ENCODE measurements around the gene ZNF143.

DNA sequence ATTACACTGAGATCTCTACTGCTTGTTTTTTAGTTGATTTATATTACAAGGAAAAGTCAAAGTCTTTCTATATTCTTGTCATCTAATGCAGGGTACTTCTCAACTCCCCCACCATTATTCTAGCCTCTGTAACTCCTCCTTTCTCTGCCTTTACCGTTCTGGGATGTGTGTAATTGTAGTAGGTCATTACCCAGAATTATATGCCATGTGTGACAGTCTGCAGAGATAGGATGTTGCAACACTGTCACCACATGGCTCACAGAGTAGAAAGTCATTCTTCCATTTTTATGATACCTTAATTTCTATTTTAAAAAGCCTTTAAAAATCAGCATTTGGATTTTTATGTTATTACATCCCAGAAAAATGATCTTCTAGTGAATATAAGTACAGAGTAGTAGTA, 32.7 kb downstream of the ZNF143 start:
- TF ChIP-seq, protein P1, sequence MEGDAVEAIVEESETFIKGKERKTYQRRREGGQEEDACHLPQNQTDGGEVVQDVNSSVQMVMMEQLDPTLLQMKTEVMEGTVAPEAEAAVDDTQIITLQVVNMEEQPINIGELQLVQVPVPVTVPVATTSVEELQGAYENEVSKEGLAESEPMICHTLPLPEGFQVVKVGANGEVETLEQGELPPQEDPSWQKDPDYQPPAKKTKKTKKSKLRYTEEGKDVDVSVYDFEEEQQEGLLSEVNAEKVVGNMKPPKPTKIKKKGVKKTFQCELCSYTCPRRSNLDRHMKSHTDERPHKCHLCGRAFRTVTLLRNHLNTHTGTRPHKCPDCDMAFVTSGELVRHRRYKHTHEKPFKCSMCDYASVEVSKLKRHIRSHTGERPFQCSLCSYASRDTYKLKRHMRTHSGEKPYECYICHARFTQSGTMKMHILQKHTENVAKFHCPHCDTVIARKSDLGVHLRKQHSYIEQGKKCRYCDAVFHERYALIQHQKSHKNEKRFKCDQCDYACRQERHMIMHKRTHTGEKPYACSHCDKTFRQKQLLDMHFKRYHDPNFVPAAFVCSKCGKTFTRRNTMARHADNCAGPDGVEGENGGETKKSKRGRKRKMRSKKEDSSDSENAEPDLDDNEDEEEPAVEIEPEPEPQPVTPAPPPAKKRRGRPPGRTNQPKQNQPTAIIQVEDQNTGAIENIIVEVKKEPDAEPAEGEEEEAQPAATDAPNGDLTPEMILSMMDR (IDR thresholded peaks at IDR 0.05), result no peak
- TF ChIP-seq ZNF317 (CRISPR knock-in tag; IDR thresholded peaks at IDR 0.05; ENCODE audit: borderline replicate concordance, low read depth) (no peak), NFYB (CRISPR knock-in tag; conservative IDR thresholded peaks at IDR 0.05; ENCODE audit: low read depth) (no peak), ATF1 (CRISPR knock-in tag; IDR thresholded peaks at IDR 0.05) (no peak), CREB1 (CRISPR knock-in tag; IDR thresholded peaks at IDR 0.05) (no peak)
- TF ChIP-seq, protein P2, sequence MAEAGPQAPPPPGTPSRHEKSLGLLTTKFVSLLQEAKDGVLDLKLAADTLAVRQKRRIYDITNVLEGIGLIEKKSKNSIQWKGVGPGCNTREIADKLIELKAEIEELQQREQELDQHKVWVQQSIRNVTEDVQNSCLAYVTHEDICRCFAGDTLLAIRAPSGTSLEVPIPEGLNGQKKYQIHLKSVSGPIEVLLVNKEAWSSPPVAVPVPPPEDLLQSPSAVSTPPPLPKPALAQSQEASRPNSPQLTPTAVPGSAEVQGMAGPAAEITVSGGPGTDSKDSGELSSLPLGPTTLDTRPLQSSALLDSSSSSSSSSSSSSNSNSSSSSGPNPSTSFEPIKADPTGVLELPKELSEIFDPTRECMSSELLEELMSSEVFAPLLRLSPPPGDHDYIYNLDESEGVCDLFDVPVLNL (CRISPR knock-in tag; IDR thresholded peaks at IDR 0.05; ENCODE audit: borderline replicate concordance, low read depth), result no peak
- TF ChIP-seq, protein P3, sequence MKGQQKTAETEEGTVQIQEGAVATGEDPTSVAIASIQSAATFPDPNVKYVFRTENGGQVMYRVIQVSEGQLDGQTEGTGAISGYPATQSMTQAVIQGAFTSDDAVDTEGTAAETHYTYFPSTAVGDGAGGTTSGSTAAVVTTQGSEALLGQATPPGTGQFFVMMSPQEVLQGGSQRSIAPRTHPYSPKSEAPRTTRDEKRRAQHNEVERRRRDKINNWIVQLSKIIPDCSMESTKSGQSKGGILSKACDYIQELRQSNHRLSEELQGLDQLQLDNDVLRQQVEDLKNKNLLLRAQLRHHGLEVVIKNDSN (CRISPR knock-in tag; IDR thresholded peaks at IDR 0.05), result no peak
- TF ChIP-seq, protein P4, sequence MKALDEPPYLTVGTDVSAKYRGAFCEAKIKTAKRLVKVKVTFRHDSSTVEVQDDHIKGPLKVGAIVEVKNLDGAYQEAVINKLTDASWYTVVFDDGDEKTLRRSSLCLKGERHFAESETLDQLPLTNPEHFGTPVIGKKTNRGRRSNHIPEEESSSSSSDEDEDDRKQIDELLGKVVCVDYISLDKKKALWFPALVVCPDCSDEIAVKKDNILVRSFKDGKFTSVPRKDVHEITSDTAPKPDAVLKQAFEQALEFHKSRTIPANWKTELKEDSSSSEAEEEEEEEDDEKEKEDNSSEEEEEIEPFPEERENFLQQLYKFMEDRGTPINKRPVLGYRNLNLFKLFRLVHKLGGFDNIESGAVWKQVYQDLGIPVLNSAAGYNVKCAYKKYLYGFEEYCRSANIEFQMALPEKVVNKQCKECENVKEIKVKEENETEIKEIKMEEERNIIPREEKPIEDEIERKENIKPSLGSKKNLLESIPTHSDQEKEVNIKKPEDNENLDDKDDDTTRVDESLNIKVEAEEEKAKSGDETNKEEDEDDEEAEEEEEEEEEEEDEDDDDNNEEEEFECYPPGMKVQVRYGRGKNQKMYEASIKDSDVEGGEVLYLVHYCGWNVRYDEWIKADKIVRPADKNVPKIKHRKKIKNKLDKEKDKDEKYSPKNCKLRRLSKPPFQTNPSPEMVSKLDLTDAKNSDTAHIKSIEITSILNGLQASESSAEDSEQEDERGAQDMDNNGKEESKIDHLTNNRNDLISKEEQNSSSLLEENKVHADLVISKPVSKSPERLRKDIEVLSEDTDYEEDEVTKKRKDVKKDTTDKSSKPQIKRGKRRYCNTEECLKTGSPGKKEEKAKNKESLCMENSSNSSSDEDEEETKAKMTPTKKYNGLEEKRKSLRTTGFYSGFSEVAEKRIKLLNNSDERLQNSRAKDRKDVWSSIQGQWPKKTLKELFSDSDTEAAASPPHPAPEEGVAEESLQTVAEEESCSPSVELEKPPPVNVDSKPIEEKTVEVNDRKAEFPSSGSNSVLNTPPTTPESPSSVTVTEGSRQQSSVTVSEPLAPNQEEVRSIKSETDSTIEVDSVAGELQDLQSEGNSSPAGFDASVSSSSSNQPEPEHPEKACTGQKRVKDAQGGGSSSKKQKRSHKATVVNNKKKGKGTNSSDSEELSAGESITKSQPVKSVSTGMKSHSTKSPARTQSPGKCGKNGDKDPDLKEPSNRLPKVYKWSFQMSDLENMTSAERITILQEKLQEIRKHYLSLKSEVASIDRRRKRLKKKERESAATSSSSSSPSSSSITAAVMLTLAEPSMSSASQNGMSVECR (CRISPR knock-in tag; IDR thresholded peaks at IDR 0.05; ENCODE audit: borderline replicate concordance), result no peak

Data from WTC11 (cell line).